GM19324 (cell line): ENCODE data around the gene NDUFA5.

ENCODE experiments used
- ATAC-seq: cut with Tn5 transposase; IDR thresholded peaks from one replicate; pipeline ENCODE4 v1.9.1; 2021; ENCODE audit warnings: mild to moderate bottlenecking, moderate library complexity; ENCODE audit not compliant: unreplicated experiment, low FRiP score

Gene NDUFA5

GRCh38 chr7:123557398-123558288 is at the start of gene NDUFA5:
NDUFA5 (minus strand) TSS chr7:123557818; CDS start chr7:123557795, 23 bp downstream.
- peak; percentile 99 for ATAC-seq

GRCh38 chr7:123604739-123605138 is 47.1 kb upstream of the NDUFA5 start:
- ATAC-seq, result no peak

- no peak for ATAC-seq
Observed at GRCh38 chr7:123602648-123603047, 45.0 kb upstream of the NDUFA5 start.

GRCh38 chr7:123601530-123601929 is 43.9 kb upstream of the NDUFA5 start, which contains the start of gene ASB15:
ASB15 (plus strand) TSS chr7:123601821; CDS start chr7:123614503, 12,682 bp downstream.
- no peak for ATAC-seq

- no peak for ATAC-seq
Observed at GRCh38 chr7:123600876-123601275, 43.3 kb upstream of the NDUFA5 start.

DNA sequence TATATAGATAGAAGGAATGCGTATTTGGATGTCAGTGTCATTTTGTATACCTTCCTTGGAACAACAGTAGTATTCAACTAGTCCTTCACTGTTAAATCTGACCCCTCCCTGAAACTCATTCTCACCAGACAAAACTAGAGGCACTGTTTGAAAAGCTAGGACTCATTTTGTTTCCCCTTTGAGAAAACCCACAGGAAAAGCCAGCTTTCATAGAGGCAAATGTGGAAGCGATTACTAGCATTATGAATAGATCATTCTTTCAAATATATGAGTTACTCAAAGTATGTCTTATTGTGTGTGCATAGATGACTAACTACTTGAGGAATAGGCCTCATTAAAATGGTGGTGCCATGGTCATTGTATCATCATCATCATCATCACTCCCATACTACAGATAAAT is 42.1 kb upstream of the NDUFA5 start:
- no peak for ATAC-seq

- no peak for ATAC-seq
Observed at GRCh38 chr7:123598657-123599056, 41.0 kb upstream of the NDUFA5 start.

DNA sequence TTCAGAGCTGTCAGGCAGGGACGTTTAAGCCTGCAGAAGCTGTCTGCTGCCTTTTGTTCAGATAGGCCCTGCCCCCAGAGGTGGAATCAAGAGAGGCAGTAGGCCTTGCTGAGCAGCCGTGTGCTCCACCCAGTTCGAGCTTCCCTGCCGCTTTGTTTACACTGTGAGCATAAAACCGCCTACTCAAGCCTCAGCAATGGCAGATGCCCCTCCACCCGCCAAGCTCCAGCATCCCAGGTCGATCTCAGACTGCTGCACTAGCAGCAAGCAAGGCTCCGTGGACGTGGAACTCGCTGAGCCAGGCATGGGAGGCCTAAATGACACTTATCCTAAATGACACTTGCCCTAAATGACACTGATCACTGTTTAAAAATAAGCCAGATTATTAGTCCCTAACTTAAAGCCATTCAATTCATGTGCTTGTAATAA is 37.2 kb upstream of the NDUFA5 start:
- ATAC-seq, result no peak

DNA sequence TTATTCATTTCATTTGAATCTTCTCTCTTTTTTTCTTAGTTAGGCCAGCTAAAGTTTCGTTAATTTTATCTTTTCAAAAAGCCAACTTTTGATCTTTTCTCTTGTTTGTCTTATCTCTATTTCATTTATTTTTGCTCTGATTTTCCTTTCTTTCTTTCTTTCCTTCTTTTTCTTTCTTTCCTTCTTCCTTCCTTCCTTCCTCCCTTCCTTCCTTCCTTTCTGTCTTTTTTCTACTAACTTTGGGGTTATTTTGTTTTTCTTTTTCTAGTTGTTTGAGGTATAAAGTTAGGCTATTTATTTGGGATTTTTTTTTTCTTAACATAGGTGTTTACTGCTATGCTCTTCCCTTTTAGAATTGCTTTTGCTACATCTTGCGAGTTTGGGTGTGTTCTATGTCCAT is 30.8 kb upstream of the NDUFA5 start:
- ATAC-seq, result no peak

DNA sequence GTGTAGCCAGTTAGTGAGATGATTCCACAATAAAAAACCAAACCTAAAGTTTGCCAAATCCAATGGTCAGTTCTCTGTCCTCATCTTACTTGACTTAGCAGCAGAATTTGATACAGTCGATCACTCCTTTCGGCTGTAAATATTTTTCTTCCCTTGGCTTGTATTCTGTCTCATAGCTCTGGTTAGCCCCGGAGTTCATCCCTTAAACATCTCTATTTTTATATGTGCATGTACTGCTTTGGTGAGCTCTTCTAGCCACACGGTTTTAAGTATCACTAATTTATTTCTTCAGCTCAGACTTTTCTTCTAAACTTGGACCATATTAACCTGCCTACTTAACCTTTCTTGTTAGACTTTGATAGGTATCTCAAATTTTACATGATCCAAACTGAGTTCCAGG is 26.2 kb upstream of the NDUFA5 start:
- no peak for ATAC-seq

GRCh38 chr7:123581162-123581459 is 23.5 kb upstream of the NDUFA5 start:
- no peak for ATAC-seq

DNA sequence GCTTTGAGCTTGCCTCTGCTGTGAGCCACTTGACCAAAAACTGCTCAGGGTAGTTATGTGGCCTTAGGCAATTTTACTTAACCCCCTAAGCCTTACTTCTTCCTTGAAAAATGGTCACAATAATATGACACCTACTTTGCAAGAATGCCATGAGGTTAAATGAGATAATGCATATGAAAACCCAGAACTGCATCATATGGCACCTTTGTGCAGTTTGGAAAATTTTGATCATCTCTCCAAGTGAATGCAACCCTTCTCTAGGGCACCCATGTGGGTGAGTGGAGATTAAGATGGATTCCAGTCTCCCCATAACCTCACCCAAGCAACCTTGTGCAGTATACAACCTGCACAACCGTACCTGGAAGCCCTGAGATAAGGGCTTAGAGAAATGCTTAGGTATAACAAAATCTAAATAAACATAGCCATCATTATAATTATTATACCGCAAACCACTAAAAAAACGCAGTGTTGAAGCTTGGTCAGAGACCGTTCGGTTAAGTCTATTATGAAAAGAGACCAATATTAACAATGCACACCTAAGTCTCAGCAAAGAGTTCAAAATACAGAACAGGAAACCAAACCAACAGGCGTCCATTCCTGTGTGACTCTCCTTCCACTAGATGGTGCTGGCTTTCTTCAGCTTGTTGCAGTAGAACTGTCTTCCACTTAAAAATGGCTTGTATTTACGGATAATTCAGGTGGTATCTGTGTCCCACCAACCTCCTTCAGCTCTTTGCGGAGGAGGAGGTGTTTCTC is 23.0 kb upstream of the NDUFA5 start:
- ATAC-seq, result peak; percentile 73

- ATAC-seq, result no peak
Observed at GRCh38 chr7:123579416-123579815, 21.8 kb upstream of the NDUFA5 start.

GRCh38 chr7:123573896-123574467 is 16.4 kb upstream of the NDUFA5 start:
- ATAC-seq, result no peak

- no peak for ATAC-seq
Observed at GRCh38 chr7:123573341-123573740, 15.7 kb upstream of the NDUFA5 start.

DNA sequence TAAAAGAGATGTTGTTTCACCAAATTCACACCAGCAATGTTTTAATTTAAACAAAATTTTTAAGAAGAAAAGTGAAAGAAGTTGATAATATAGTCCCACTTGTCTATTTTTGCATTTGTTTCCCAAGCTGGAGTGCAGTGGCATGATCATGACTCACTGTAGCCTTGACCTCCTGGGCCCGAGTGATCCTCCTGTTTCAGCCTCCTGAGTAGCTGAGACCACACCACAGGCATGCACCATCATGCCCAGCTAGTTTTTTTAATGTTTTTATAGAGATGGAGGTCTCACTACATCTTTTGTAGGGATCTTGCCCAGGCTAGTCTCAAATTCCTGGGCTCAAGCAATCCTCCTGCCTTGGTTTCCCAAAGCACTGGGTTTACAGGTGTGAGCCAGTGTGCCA is 14.1 kb upstream of the NDUFA5 start:
- ATAC-seq, result no peak

GRCh38 chr7:123571187-123571586 is 13.6 kb upstream of the NDUFA5 start:
- ATAC-seq, result no peak

DNA sequence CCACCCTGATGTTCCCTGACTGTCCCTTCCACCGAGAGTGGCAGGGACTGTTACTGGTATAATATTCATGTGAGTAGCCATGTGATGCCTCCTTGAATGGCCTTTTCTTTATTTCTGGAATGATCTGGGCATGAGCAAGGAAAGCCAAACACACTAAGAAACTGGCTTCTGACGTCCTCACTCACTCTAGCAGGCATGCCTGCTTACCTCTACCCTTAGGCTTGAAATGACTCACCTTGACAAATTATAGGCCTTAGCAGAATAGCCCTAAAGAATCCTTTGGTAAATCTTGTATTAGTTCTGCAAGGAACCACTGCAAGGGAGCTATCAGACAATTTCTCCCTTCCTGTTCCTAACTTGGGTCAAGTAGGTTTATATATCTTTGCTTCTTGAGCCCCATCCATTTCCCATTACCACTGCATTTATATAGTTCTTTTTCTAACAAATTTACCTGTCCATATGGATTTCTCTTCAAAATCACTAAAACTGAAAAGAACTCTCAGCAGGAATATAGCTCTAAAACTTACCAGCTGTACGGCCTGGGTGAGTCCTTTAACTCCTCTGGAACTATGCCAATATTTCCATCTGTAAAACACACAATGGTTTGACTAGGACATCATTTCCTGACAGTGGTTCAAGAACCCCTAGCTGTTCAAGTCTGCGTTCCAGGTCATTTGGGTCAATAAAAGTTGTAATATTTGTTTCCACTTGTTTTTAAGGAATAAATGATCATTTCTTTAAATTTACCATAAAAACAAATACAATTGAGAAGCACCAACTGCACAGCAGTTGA is 13.0 kb upstream of the NDUFA5 start:
- no peak for ATAC-seq

- ATAC-seq, result no peak
Observed at GRCh38 chr7:123569352-123570010, 11.9 kb upstream of the NDUFA5 start.

- no peak for ATAC-seq
Observed at GRCh38 chr7:123562121-123562520, 4.5 kb upstream of the NDUFA5 start.
